Neural progenitor cell (in vitro differentiated cells): ENCODE measurements around the gene CCDC122. TPM values are rescaled to one million over a fixed set of nuclear protein-coding genes. Genes with fewer than 3 reads are reported as not detected.

Experiments
- DNase-seq: peaks from one replicate; pipeline ENCODE4 v3.0.0-alpha.2; 2016; ENCODE audit warnings: low spot score
- H2AFZ ChIP-seq: fragments of 200-600 bp; sonication (generic); replicated peaks from 2 replicates; pipeline ENCODE4 v1.6.1; 2016; ENCODE audit warnings: antibody characterized with exemption
- H3F3A ChIP-seq: fragments of 200-600 bp; sonication (generic); 2 replicates; pipeline ENCODE4 v1.6.1; 2016; ENCODE audit warnings: antibody characterized with exemption, low read depth
- H3K27ac ChIP-seq: fragments of 200-600 bp; sonication (generic); 2 replicates; pipeline ENCODE4 v1.5.1; 2016; ENCODE audit warnings: mild to moderate bottlenecking
- H3K27me3 ChIP-seq: fragments of 200-600 bp; sonication (generic); 2 replicates; pipeline ENCODE4 v1.6.1; 2016; ENCODE audit warnings: mild to moderate bottlenecking, moderate library complexity
- H3K36me3 ChIP-seq: fragments of 200-600 bp; sonication (generic); 2 replicates; pipeline ENCODE4 v1.5.1; 2016
- H3K4me1 ChIP-seq: fragments of 200-600 bp; sonication (generic); 2 replicates; pipeline ENCODE4 v1.6.1; 2016; ENCODE audit warnings: mixed run types
- H3K4me2 ChIP-seq: fragments of 200-600 bp; sonication (generic); 2 replicates; pipeline ENCODE4 v1.6.1; 2016
- H3K4me3 ChIP-seq: fragments of 200-600 bp; sonication (generic); 2 replicates; pipeline ENCODE4 v1.5.1; 2016
- H3K79me2 ChIP-seq: fragments of 200-600 bp; sonication (generic); 2 replicates; pipeline ENCODE4 v1.6.1; 2016; ENCODE audit warnings: low read depth
- H3K9ac ChIP-seq: fragments of 200-600 bp; sonication (generic); 2 replicates; pipeline ENCODE4 v1.6.1; 2016
- H3K9me3 ChIP-seq: fragments of 200-600 bp; sonication (generic); 2 replicates; pipeline ENCODE4 v1.5.1; 2016; ENCODE audit warnings: low read depth
- H4K20me1 ChIP-seq: fragments of 200-600 bp; sonication (generic); 2 replicates; pipeline ENCODE4 v1.6.1; 2016; ENCODE audit warnings: low read depth
- H3K27ac Mint-ChIP-seq: 3 replicates; pipeline ENCODE4 v1.8.0; 2021; ENCODE audit warnings: mixed read lengths
- H3K27me3 Mint-ChIP-seq: 2 replicates; pipeline ENCODE4 v1.8.0; 2022; ENCODE audit warnings: low read depth, mild to moderate bottlenecking, inconsistent platforms, moderate library complexity, mixed read lengths; ENCODE audit not compliant: insufficient read depth
- H3K36me3 Mint-ChIP-seq: 3 replicates; pipeline ENCODE4 v1.8.0; 2021; ENCODE audit warnings: mixed read lengths
- H3K4me1 Mint-ChIP-seq: 3 replicates; pipeline ENCODE4 v1.8.0; 2021; ENCODE audit warnings: mixed read lengths
- H3K4me3 Mint-ChIP-seq: 3 replicates; pipeline ENCODE4 v1.8.0; 2021; ENCODE audit warnings: mild to moderate bottlenecking, moderate library complexity, mixed read lengths
- H3K9me3 Mint-ChIP-seq: 3 replicates; pipeline ENCODE4 v1.8.0; 2020; ENCODE audit warnings: mixed read lengths
- CTCF ChIP-seq: fragments of 200-600 bp; sonication (generic); IDR thresholded peaks from 2 replicates; pipeline ENCODE4 v1.5.1; 2017; ENCODE audit warnings: antibody characterized with exemption, mild to moderate bottlenecking
- EZH2 ChIP-seq: fragments of 200-600 bp; sonication (generic); IDR thresholded peaks from 2 replicates; pipeline ENCODE4 v1.6.1; 2017; ENCODE audit warnings: antibody characterized with exemption, mild to moderate bottlenecking, moderate library complexity
- EZH2phosphoT487 ChIP-seq: fragments of 200-600 bp; sonication (generic); IDR thresholded peaks from 2 replicates; pipeline ENCODE4 v1.6.1; 2017; ENCODE audit warnings: antibody characterized with exemption
- total RNA-seq: library from RNA; depleted of rRNA; stranded (reverse); fragments of >200 nt; gene quantifications from 2 replicates; pipeline ENCODE4 v1.2.3, GENCODE V29; 2015; ENCODE audit warnings: low replicate concordance

The CCDC122 gene
- 12.0 and 24.4 TPM in 2 replicates for total RNA-seq

GRCh38 chr13:43878892-43879754 lies at the start of gene CCDC122:
CCDC122 (minus strand) TSS chr13:43879740; CDS start chr13:43869376, 10,364 bp downstream.
- peaks cover 9% of the 10 kb centered on the region for H3K27me3 Mint-ChIP-seq
- peaks cover 7% of the 10 kb centered on the region for H3K79me2 ChIP-seq
- peak within 1 kb of the TSS; percentile 78 for H3K4me2 ChIP-seq
- H3F3A ChIP-seq, result peaks cover 9% of the 10 kb centered on the region
- H3K36me3 Mint-ChIP-seq, result no peaks in the 10 kb centered on the region
- H3K4me1 ChIP-seq, result peaks cover 11% of the 10 kb centered on the region
- H3K27ac ChIP-seq, result no peak within 1 kb of the TSS
- H3K27ac Mint-ChIP-seq, result no peak within 1 kb of the TSS
- H3K27me3 ChIP-seq, result peaks cover 25% of the 10 kb centered on the region
- H3K36me3 ChIP-seq, result no peaks in the 10 kb centered on the region
- H3K4me3 Mint-ChIP-seq, result peak within 1 kb of the TSS; percentile 85
- peak within 1 kb of the TSS; percentile 65 for H3K4me3 ChIP-seq
- H3K4me1 Mint-ChIP-seq, result peaks cover 13% of the 10 kb centered on the region
- no peak for TF ChIP-seq EZH2phosphoT487
- peak; percentile 51 for TF ChIP-seq EZH2
- H2AFZ ChIP-seq, result peak within 1 kb of the TSS; percentile 89
- peak within 1 kb of the TSS; percentile 33 for H3K9ac ChIP-seq
- H4K20me1 ChIP-seq, result no peaks in the 10 kb centered on the region
- no peaks in the 10 kb centered on the region for H3K9me3 ChIP-seq
- H3K9me3 Mint-ChIP-seq, result no peaks in the 10 kb centered on the region
- peak; percentile 90 for DNase-seq

GRCh38 chr13:43924549-43925245 lies 45.2 kb upstream of the CCDC122 start:
- Mint-ChIP-seq H3K36me3 (no peaks in the 10 kb centered on the region), H3K27me3 (no peaks in the 10 kb centered on the region), H3K27ac (no peak overlapping the region), H3K4me3 (no peak overlapping the region), H3K9me3 (no peaks in the 10 kb centered on the region), H3K4me1 (no peaks in the 10 kb centered on the region)
- no peaks in the 10 kb centered on the region for H3K9me3 ChIP-seq
- H3K27ac ChIP-seq, result no peak overlapping the region
- DNase-seq, result no peak
- H3K4me2 ChIP-seq, result no peak overlapping the region
- no peak for TF ChIP-seq EZH2
- no peak for TF ChIP-seq CTCF
- no peak for TF ChIP-seq EZH2phosphoT487
- no peaks in the 10 kb centered on the region for H3K79me2 ChIP-seq
- no peaks in the 10 kb centered on the region for H3F3A ChIP-seq
- no peaks in the 10 kb centered on the region for H3K4me1 ChIP-seq
- H2AFZ ChIP-seq, result no peak overlapping the region
- no peak overlapping the region for H3K4me3 ChIP-seq
- H3K36me3 ChIP-seq, result no peaks in the 10 kb centered on the region
- H3K27me3 ChIP-seq, result no peaks in the 10 kb centered on the region
- H3K9ac ChIP-seq, result no peak overlapping the region
- H4K20me1 ChIP-seq, result no peaks in the 10 kb centered on the region

- no peaks in the 10 kb centered on the region for H3K4me1 ChIP-seq
- no peak overlapping the region for H3K4me3 ChIP-seq
- H3K4me1 Mint-ChIP-seq, result no peaks in the 10 kb centered on the region
- no peak overlapping the region for H3K9ac ChIP-seq
- no peaks in the 10 kb centered on the region for H3K9me3 ChIP-seq
- H3K36me3 Mint-ChIP-seq, result no peaks in the 10 kb centered on the region
- H4K20me1 ChIP-seq, result no peaks in the 10 kb centered on the region
- H3K27me3 Mint-ChIP-seq, result no peaks in the 10 kb centered on the region
- H3K79me2 ChIP-seq, result no peaks in the 10 kb centered on the region
- no peak overlapping the region for H3K27ac ChIP-seq
- H3K4me2 ChIP-seq, result no peak overlapping the region
- no peak overlapping the region for H3K4me3 Mint-ChIP-seq
- H2AFZ ChIP-seq, result no peak overlapping the region
- no peaks in the 10 kb centered on the region for H3K27me3 ChIP-seq
- H3K27ac Mint-ChIP-seq, result no peak overlapping the region
- no peaks in the 10 kb centered on the region for H3F3A ChIP-seq
- TF ChIP-seq CTCF (no peak), EZH2phosphoT487 (no peak), EZH2 (no peak)
- no peaks in the 10 kb centered on the region for H3K9me3 Mint-ChIP-seq
- no peak for DNase-seq
- H3K36me3 ChIP-seq, result no peaks in the 10 kb centered on the region
These were observed 41.6 kb upstream of the CCDC122 start for GRCh38 chr13:43920965-43921674.
